ENCODE results near the gene NISCH.
A peak's percentile ranks its signal among the peaks of the same experiment; 100 is the strongest.

Gene NISCH

DNA sequence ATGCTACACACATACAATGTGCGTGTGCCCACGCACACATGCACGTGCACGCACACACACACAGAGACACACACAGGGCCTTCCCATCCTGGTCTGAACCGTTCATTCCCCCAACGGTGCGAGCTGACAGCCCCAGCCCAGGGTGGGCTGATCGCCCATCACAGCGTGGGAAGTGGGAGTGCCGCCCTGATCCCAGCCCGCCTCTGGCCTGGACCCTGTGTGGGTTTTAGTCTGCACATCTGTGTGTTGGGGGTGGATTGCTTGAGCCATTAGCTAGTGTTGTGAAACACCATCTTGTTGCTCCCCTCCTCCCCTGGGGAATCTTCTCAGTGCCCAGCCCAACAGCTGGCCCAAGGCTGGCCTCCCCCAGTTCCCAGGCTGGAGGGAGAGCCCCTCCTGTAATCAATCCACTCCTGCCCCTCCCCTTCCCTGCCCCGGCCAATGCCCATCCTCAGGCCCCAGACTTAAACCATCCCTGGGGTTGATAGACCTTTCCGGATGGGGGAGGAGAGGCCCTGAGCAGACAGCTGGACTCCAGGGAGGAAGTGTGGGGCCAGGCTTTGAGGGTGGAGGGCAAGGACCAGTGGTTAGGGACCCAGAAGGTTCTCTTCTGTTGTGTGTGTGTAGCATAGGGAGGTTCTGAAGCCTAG is 18.8 kb upstream of the NISCH start:
- DNase-seq, result no peak

DNA sequence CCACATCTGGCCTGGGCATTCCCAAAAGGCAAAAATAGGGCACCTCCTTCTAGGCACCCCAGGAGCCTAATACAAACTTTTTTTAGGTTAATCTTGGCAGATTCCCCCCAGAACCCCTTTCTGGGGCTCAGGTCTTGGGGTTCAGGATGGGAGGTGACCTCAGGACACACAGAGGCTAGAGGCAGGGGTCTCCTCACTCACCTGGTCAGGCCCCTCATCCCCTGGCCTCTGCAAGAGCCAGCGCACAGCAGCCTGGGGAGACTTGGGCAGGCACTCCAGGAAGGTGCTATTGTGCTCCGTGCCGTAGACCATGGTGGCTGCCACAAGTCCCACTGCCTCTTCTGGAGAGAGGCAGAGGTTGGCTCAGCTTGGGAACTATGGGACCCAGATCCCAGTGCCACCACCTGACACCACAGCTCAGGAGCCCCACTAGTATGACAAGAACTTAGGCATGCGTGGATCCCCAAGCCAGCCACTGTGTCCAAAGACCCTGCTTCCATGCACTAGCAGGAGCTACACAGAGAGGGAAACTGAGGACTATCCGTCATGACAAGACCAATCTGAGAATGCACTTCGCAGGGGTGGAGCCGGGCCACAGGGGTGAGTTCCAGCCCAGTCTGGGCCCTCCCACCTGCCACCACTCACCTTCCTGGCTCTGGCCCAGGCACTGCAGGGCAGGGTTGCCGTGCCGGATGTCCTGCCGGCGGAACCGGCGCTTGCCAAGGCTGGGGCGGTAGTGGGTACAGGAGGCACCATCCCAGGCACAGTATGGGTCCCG is 17.9 kb upstream of the NISCH start:
- DNase-seq, result no peak

DNA sequence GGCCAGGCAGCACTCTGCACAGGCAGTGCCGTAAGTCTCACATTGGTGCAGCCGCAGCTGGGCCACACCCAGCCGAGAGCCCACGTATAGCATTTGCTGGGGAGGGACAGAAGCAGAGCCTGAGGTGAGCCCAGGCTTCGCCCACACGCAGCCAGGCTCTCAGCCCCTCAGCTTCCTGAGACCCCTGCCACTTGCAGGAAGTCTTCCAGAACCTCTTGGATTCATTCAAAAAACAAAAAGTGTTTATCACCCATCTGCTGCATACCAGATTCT is 17.4 kb upstream of the NISCH start:
- no peak for DNase-seq

DNA sequence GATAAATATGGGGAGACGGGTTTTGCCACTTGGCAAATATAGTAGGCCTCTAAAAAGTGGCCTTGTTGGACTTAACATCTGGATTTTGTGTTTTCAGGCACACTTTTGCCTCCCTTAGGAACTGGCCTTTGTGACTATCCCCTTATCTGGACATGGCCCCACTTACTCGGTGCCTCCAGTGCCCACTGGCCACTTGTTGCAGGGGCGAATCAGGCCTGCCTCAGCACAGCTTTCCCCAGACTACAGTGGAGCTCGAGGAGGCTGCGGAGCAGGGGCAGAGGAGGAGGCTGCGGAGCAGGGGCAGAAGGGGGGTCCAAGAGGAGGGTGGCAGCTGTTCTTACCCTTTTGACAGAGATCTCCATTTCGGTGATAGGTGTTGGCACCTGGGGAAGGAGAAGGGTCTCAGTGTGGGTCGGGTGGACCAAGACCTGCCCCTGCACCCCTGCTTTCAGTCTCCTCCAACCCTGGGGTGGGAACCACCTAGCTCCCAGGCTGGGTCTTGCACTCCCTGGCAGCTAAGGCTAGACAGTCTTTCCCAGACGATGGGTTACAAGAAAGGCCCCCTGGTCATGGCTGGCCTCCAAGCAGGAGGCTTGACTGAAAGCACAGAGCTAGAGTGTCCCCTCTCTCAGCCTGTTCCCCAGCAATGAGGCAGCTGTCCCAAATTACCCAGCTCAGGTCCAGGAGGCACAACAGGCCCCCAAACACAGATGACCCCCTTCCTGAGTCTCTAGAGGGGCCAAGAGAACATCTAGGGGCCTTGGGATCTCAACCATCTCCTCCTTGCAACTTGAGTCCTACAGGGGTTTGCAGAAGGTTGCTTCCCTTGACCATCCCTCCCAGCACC is 16.6 kb upstream of the NISCH start:
- DNase-seq, result no peak

DNA sequence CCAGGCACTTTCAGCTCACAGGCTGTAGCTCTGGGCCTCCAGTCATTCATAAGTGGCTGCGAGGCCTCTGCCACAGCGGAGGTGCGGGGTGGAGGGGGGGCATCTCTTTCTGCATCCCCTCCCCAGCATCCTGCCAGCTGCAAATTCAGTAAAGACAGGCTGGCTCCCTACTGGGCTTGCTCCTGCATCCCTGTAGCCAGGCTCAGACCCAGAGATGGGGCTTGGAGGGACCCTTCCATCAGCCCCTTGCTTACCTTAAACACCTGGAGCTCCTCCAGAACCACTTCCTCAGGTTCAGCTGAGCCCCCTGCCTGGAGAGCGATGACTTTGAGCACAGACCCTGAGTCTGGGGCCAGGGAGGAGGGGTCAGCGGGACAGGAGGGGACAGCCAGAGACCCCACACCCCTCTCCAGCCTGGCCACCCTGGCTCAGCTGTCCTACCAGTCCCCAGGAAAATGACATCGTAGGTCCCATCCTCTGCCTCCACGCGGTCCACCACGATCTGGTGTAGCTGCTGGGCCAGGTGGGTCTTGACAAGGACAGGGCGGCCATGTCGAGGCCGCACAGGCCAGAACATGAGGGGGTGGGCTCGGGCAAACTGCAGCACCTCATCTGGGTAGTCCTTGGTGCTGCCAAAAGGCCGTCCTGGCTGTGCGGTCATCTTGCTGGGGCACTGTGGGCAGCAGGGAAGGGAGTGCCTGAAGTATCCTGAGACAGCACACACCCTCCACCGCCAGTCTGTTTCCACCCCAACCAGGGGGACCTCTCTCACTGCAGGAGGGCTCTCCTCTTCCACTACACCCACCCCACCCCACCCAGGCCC is 15.8 kb upstream of the NISCH start:
- DNase-seq, result no peak

DNA sequence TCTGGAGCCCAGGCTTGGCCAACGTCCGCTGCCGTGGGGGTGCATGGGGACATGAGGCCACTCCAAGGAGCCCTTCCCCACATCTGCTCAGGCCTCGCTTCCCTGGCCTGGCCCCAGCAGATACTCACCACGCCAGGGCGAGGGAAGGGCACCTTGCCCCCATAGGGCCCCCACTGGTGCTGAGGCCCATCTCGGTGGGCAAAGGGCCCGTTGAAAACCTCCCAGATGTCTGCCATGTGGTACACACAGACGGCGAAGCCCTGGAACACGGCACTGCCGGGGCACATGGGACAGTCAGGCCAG is 15.2 kb upstream of the NISCH start:
- DNase-seq, result no peak

DNA sequence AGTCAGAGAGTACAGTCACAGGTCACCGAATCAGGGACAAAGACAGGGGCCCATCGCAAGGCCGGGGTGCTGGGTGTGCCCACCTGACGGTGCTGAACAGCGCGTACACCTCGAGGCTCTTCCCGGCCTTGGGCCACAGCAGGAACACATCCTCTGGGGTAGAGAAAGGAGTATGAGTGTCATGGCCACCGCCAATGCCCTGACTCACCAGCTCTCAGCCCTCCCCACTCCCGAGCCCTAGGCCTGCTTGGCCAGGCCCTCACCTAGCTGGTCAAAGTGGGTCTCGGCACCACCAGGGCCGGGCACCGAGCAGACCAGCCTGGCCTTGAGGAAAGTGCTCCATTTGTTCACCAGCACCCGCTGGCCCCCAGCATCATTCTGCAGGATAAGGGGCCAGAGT is 14.7 kb upstream of the NISCH start:
- DNase-seq, result no peak

DNA sequence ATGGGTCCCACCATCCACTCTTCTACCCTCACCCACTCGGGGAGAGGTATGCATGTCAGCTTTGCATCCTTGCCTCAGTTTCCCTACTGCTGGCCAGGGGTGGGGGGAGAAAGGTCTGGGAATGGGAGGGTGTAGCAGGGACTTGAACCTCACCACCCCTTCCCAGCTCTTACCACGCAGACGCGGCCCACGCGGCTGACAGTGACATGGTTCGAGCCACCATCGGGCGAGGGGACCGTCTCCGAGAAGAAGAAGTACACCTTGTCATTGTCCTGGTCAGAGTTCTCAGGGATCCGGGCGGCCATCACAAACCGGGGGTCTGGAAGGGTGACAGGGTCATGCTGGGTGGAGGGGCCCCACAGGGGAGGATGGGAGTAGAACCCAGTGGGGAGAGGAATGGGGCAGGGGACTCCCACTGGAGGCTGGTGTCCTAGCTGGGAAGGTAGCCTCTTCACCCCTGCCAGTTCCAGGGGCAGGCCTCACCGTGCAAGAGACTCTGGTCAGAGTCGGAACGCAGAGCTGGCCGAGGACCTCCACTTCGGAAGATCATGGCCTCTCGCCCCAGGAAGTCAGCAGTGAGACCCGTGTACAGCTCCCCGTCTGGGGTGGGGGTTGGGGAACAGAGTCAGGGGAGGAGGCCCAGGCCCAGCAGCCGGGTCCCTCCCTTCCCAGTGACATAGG is 14.2 kb upstream of the NISCH start:
- DNase-seq, result no peak

DNA sequence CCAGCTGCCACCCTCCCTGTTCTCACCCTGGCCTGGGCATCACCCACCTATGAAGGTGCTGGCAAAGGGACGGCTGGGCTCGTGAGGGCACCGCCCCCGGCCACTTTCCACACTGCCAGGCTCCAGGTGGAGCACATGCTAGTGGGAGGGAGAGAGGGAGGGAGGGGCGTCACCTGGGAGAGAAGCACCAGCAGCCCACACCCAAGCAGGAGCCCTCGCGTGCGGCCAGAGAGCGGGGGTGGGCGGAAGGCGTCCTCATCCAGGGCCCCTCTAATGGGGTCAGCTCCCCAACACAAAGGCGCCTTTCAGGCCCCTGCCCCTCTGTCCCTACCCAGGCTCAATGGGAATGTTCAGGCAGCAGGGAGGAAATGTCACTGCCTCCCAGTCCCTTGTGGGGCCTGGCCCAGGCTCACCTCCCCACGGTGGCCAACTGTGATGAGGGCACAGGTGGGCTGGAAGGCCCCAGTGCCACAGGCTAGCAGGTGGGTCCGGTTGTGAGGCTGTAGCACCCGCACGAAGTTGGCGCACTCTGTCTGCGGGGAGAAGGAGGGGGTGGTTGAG is 13.6 kb upstream of the NISCH start:
- DNase-seq, result no peak

DNA sequence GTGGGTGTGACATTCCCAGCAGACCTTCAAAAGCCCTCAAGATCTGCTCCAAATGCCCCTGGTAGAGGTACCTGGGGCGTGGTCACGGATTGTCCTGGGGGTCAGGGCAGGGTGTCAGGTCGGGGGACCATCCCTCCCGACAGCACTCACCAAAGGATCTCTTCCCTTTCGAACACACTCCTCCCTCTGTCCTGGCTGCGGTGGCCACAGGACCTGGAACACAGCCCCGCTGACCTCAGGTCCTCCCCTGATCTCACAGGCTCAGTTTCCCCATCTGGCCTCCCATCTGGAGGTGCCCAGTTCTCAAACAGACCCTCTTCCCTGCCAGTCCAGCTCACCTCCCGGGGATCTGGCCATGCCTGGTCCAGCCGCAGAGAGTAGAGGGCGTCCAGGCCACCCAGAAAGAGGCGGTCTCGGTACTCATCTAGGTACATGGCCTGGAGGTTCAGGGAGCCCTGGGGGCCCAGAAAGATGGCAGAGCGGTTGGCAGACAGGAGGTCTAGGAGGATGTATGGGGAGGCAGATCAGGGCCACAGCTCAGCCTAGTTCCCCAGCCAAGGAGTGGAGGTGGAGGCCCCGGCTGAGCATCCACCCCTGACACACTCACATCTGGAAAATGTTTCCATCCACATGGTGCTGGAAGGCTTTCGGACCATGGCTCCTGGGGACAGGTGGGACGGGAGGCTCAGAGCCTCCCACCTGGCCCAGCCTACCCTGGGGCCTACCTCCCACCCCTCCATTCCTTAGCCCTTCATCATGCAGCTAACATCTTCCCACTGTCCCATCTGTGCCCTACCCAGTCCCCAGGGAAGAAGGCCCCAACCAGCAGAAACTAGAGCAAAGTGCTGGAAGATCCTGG is 12.8 kb upstream of the NISCH start:
- DNase-seq, result no peak

DNA sequence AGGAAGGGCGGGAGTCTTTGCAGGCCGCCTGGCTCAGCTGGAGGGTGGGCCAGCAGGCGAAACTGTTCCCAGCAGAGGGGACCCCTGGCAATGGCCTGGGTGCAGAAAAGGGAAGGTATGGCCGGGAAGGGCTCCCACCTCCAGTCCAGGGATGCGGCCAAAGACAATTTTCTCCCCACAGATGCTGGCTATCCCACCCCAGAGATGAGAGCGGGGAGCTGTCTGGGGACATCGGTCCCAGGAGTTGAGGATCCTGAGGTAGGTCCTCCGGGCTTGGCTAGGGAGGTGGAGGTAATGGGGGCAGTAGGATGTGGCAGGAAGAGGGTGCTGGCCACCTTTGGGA is 12.2 kb upstream of the NISCH start:
- DNase-seq, result no peak

DNA sequence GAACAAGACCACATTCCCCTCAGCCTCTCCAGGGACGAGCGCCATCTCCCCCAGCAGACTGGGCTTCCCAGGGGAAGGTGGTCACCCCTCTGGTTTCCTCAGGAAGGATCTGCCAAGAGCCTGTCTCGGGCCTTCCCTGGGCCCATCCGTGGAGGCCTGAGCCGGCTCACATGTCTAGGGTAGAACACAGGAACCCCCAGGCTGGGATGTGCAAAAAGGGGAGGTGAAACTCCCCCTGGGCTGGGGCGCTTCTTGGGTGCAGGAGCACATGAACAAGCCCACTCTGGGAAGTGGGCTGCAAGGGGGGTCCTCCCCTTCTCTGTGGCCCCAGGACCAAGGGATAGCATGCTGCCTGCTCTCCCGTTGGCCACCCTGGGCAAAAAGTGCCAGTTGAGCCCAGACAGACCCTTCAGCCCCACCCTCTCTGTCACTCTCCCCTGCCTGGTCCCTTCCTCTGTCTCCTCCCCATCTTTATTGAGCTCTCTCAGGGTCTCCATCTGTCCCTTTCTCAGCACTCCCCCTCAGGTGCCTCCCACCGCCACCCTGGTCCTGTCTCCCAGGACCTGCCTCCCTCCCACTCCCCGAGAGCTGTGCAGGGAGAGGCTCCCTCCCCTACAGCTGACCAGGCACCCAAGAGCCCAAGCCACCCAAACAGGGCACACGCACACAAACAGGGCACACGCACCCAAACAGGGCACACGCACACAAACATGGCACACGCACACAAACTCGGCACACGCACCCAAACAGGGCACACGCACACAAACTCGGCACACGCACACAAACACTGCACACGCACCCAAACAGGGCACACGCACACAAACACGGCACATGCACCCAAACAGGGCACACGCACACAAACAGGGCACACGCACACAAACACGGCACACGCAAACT is 11.4 kb upstream of the NISCH start:
- no peak for DNase-seq

DNA sequence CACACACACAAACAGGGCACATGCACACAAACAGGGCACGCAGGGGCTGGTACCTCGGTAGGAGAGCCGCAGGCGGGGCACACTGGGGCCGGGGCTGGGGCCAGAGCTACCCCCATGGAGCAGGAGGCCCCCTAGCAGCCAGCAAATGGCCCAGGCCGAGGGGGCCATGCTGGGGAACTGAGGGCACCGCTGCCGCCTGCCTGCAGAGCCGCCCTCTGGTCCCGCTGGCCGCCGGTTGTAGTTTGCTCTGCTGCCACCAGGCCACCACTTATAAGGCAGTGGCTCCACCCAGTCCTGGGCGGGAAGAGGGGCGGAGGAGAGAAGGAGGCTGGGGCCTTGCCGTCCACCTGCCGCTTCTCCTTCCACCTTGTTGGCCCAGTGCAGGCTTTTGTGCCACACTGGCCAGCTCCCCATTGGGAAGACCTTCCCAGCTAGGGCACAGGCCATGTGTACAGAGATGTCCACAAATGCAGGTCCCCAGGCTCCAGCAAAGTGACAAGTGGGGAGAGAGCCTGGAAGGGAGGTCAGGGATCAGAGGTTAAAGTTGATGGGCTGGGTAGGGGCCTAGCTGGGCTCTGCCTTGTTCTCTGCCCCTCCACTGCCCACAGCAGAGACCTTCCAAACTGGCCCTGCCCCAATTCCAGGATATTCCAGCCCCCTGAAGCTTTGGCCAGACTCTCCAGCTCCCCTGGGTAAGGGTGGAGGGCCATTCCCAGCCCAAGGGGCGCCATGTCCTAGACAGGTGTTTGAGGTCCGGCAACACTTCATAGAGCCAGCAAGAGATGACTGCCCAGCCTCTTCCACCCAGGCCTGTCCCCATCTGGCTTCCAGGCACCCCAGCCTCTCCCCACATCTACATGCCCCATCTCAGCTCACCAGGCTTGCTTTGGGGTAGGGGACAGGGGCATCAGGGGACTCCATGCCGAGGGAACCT is 10.3 kb upstream of the NISCH start, which contains the start of gene SEMA3G:
SEMA3G (minus strand) TSS at position 244 of the 934 bp plus-strand sequence; CDS start at position 168, 76 bp downstream.
- peak; percentile 84 for DNase-seq

DNA sequence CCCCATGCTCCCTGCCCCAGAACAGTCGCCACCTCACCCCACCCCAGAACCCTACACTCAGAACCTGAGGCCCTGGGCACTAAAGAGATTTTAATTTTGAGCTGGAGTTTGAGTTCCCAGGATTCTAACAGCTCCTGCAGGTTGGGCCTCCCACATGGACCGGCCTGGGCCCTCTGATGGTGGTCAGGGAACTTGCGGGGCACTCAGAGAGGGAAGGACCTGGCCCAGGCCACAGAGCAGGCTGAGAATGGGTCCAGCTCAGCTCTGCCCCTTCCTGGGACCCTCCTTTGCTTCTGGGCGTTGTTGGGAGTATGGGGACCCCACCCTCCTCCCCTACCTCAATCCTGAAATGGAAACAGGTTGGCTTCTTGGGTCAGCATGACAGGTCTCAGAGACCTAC is 9.4 kb upstream of the NISCH start:
- no peak for DNase-seq

DNA sequence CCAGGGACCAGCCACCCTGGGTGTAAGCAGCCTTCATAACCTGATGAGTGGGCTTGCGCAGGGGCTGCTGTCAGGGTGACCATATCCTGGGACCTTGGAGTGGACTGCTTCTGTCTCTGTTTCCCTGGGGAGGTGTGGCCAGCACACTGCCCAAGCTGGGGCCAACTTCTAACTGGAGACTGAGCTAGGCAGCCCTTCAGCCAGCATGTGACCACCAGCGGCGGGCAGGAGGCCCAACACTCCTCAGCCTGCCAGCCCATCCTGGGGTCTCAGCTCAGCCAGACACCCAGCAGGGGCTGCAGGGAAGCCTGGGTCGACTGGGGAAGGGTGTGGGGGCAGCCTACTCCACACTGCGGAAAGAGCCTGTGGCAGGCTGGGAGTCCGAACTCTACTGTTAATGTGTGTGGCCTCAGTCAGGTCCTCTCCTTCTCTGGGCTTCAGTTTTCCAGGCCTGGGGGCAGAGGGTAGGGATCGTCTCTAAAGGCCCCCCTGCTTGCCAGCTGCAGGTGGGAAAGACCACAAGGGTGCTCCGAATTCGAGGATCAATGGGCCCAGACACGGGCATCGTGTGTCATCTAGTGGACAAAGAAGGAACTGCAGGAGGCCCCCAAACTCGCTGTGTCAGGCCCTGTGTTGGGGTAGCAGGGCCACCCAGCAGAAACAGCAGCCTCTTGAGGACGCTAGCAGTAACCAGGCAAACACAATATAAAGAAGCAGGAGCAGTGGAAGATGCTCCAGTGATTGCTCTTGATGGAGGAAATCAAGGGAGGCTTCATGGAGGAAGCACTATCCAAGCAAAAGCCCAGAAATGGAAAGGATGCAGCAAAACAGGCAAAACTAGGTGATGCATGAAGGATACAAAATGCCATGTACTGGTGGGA is 8.5 kb upstream of the NISCH start:
- DNase-seq, result peak; percentile 85

DNA sequence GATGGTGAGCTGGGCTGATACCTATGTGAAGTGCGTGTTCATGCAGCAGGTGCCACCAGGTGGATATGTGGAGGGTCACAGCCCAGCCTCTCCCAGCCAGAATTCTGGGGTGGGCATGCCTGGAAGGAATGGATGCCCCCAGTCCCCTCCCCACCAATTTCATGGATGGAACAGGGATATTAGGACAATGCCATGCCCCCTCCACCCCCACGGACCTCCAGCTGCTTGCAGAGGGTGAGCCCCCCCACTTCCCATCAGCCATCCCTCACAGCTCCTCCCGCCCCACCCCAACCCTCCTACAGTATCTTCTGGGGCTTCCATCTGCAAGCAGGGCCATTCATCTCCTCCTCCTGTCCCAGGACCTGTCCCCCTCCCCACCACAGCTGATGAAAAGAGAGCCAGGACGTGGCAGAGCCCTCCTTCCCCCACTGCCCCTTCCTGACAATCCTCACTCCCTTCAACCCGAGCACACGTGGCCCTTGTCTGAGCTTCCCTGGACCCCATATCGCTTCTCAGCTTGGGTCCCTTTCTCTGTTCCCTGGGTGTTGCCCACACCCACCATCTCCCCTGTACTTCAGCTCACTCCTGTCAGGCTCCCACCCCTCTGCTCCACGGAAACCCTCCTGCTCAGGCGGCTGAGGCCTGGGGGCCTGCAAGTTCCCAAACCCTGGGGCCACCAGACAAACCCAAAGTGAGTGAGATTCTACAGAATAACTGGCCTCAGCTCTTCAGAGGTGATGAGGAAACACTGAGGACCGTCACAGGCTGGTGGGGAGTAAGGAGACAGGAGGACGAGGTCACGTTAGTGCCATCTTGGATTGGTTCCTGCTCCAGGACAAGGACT is 7.7 kb upstream of the NISCH start:
- no peak for DNase-seq
